OCI-LY3 (cell line): ENCODE results near the gene GALNT2.

Source experiments
- CTCF ChIP-seq: fragments of 200-600, 300-600 bp; sonication (generic); IDR thresholded peaks from 2 replicates; pipeline ENCODE4 v1.5.1; 2014; ENCODE audit warnings: antibody characterized with exemption, low read length, low read depth
- EZH2phosphoT487 ChIP-seq: fragments of 200-600 bp; shearing (Covaris generic); IDR thresholded peaks from 2 replicates; pipeline ENCODE4 v1.6.1; 2018; ENCODE audit warnings: antibody characterized with exemption, mixed run types, low read depth

GRCh38 chr1:230264342-230264741 is 197.3 kb downstream of the GALNT2 start:
- TF ChIP-seq CTCF (no peak), EZH2phosphoT487 (no peak)
